Keratinocyte (primary cell): ENCODE measurements around the gene ADPGK.
"Not testable (repeated sequence)": the region's sequence is repeated elsewhere in the genome, so short reads cannot be mapped to it uniquely, and the experiment has no call there.

Experiments used
- EZH2 ChIP-seq: IDR thresholded peaks from one replicate; pipeline ENCODE4 v1.6.1; 2012; ENCODE audit warnings: inconsistent platforms, mild to moderate bottlenecking, low read length, moderate library complexity
- TF ChIP-seq, protein P1 (sequence below), 3 experiments: IDR thresholded peaks in 1 of 3; conservative IDR thresholded peaks in 1 of 3; optimal IDR thresholded peaks in 1 of 3; 2 replicates in 2 of 3; 3 replicates in 1 of 3; pipeline versions ENCODE3 to v1.5.1; 2011; ENCODE audit warnings: low read length in 3 of 3, mild to moderate bottlenecking in 3 of 3, moderate library complexity in 2 of 3, control low read depth in 1 of 3, inconsistent platforms in 1 of 3; ENCODE audit not compliant: insufficient read depth in 2 of 3; ENCODE audit errors: extremely low read depth in 1 of 3

DNA sequence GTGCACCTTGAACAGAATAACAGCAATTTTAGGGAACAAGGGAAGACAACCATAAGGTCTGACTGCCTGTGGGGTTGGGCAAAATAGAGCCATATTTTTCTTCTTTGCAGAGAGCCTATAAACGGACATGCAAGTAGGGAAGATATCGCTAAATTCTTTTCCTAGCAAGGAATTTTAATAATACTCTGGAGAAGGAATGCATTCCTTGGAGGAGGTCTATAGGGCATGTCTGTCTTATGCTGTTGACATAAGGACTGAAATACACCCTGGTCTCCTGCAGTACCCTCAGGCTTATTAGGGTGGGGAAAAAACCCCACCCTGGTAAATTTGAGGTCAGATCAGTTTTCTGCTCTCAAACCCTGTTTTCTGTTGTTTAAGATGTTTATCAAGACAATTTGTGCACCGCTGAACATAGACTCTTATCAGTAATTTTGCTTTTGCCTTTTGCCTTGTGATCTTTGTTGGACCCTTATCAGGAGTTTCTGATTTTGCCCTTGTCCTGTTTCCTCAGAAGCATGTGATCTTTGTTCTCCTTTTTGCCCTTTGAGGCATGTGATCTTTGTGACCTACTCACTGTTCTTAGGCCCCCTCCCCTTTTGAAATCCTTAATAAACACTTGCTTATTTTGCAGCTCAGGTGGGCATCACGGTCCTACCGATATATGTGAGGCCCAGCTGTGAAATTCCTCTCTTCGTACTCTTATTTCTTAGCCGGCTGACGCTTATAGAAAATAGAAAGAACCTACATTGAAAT, 74.8 kb downstream of the ADPGK start:
- TF ChIP-seq, protein P1, sequence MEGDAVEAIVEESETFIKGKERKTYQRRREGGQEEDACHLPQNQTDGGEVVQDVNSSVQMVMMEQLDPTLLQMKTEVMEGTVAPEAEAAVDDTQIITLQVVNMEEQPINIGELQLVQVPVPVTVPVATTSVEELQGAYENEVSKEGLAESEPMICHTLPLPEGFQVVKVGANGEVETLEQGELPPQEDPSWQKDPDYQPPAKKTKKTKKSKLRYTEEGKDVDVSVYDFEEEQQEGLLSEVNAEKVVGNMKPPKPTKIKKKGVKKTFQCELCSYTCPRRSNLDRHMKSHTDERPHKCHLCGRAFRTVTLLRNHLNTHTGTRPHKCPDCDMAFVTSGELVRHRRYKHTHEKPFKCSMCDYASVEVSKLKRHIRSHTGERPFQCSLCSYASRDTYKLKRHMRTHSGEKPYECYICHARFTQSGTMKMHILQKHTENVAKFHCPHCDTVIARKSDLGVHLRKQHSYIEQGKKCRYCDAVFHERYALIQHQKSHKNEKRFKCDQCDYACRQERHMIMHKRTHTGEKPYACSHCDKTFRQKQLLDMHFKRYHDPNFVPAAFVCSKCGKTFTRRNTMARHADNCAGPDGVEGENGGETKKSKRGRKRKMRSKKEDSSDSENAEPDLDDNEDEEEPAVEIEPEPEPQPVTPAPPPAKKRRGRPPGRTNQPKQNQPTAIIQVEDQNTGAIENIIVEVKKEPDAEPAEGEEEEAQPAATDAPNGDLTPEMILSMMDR (optimal IDR thresholded peaks at IDR 0.05 in 1 of 3, IDR thresholded peaks at IDR 0.05 in 1 of 3, conservative IDR thresholded peaks at IDR 0.05 in 1 of 3; ENCODE audit: extremely low read depth in 1 of 3, insufficient read depth in 2 of 3, low read length in 3 of 3): not testable (repeated sequence)
- not testable (repeated sequence) for TF ChIP-seq EZH2
